Activated CD4-positive, CD25-positive, alpha-beta regulatory T cell treated with anti-CD3 and anti-CD28 coated beads, Interleukin-2, amount 50 U/mL, for 16 hours (primary cell): Measurements from ENCODE around the gene FHAD1.
"Not testable (repeated sequence)": the region's sequence is repeated elsewhere in the genome, so short reads cannot be mapped to it uniquely, and the experiment has no call there.

ENCODE experiments used
- DNase-seq: peaks from one replicate; pipeline ENCODE4 v3.0.0-alpha.2; 2020; ENCODE audit warnings: low read depth, low spot score

The FHAD1 gene

DNA sequence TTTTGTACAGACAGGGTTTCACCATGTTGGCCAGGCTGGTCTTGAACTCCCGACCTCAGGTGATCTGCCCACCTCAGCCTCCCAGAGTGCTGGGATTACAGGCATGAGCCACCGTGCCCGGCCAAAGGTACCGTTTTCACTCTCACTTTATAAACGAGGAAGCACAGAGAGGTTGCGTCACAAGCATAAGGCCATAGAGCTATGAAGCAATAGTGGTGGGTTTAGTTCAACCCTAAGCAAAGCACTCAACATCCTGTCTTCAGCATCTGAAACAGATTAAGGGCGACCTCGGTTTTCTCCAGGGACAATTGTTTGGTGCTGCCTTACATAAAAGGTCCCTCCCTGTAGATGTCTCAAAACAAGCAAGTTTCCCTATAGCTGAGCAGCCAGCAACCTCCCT lies 187.7 kb downstream of the FHAD1 start:
- DNase-seq, result not testable (repeated sequence)

GRCh38 chr1:15435239-15436077 lies 188.4 kb downstream of the FHAD1 start:
- no peak for DNase-seq

GRCh38 chr1:15436881-15437442 lies 189.9 kb downstream of the FHAD1 start:
- DNase-seq, result no peak

- DNase-seq, result no peak
Measured at GRCh38 chr1:15439325-15439724, 192.3 kb downstream of the FHAD1 start.

GRCh38 chr1:15440357-15440756 lies 193.3 kb downstream of the FHAD1 start:
- no peak for DNase-seq

- no peak for DNase-seq
Measured at GRCh38 chr1:15441247-15441646, 194.2 kb downstream of the FHAD1 start.

- no peak for DNase-seq
Measured at GRCh38 chr1:15442119-15442518, 195.1 kb downstream of the FHAD1 start.

GRCh38 chr1:15442759-15443158 lies 195.7 kb downstream of the FHAD1 start:
- DNase-seq, result no peak

- DNase-seq, result no peak
Measured at GRCh38 chr1:15443281-15443680, 196.3 kb downstream of the FHAD1 start.

- no peak for DNase-seq
Measured at GRCh38 chr1:15444468-15445389, 197.7 kb downstream of the FHAD1 start.

DNA sequence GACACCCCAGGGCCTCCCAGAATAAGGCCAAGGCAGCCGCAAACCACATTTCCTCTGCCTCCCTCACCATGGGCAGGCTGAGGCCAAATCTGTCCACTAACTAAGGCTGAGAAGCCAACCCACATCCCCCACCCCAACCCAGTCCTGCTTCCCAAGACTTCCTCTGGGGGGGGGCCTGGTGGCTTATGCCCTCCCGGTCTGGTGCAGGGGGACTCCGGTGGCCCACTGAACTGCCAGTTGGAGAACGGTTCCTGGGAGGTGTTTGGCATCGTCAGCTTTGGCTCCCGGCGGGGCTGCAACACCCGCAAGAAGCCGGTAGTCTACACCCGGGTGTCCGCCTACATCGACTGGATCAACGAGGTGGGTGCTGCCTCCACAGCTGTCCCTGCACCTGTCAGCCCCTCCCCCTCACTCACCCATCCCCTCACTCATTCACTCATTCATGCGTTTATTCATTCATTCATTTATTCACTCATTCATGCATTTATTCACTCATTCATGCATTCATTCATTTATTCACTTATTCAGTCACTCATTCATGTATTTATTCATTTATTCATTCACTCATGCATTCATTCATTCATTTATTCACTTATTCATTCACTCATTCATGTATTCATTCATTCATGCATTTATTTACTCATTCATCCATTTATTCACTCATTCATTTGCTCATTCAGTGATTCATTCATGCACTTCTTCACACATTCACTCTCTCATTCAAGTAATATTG lies 198.5 kb downstream of the FHAD1 start:
- no peak for DNase-seq

DNA sequence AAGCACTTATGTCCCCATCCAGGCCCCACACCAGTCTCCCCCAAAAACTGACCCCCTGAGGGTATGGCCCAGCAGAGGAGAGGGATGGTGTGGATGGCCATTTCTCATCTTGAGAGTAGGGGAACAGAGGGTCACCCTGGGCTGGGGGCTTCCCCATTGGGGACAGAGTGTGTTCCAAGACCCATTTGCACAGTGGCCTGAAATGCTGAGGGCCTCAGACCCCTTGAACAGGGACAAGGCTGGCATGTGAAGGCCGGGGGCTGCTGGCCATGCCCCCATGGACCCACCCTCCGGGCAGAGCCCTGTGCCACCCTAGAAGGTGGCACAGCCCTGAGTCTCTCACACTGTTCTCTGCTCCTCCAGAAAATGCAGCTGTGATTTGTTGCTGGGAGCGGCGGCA lies 199.2 kb downstream of the FHAD1 start:
- DNase-seq, result no peak
